PC-3 (cell line): Measurements from ENCODE around the gene HPGD.

Source experiments
- EZH2 ChIP-seq: fragments of 300-600 bp; sonication (generic); IDR thresholded peaks from one replicate; pipeline ENCODE4 v1.6.1; 2017; ENCODE audit warnings: antibody characterized with exemption, mild to moderate bottlenecking, low read length; ENCODE audit not compliant: unreplicated experiment
- TF ChIP-seq, protein P1 (sequence below): fragments of 300-600 bp; sonication (generic); conservative IDR thresholded peaks from 2 replicates; pipeline ENCODE4 v1.5.1; 2017; ENCODE audit warnings: antibody characterized with exemption, low read depth, mild to moderate bottlenecking, low read length

DNA sequence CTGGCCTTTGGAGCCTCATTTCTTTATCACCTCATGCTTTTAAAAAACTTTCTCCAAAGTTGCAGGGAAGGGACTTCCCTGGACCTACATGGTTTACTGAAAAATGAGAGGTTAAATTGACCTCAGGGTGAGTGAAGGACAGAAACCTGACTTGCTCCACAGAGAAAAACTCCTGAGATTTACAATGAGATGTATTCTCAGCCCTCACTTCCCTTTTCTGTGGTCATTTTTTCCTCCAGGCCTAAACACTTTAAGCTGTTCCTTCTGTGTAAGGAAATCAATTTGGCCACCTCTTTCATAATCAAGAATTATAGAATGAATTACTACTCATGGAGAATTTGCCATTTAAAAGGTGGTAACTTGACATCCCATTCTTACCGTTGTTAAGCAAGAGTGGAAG is 77.9 kb downstream of the HPGD start:
- TF ChIP-seq, protein P1, sequence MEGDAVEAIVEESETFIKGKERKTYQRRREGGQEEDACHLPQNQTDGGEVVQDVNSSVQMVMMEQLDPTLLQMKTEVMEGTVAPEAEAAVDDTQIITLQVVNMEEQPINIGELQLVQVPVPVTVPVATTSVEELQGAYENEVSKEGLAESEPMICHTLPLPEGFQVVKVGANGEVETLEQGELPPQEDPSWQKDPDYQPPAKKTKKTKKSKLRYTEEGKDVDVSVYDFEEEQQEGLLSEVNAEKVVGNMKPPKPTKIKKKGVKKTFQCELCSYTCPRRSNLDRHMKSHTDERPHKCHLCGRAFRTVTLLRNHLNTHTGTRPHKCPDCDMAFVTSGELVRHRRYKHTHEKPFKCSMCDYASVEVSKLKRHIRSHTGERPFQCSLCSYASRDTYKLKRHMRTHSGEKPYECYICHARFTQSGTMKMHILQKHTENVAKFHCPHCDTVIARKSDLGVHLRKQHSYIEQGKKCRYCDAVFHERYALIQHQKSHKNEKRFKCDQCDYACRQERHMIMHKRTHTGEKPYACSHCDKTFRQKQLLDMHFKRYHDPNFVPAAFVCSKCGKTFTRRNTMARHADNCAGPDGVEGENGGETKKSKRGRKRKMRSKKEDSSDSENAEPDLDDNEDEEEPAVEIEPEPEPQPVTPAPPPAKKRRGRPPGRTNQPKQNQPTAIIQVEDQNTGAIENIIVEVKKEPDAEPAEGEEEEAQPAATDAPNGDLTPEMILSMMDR, result no peak
- TF ChIP-seq EZH2, result no peak
